Measurements from ENCODE around the gene ZRANB3. TPM values are rescaled to one million over a fixed set of nuclear protein-coding genes. Genes with fewer than 3 reads are reported as not detected.

The ZRANB3 gene
- total RNA-seq, 1 experiment from 2014 or later: 12.0 TPM

GRCh38 chr2:135226961-135227360 lies 304.1 kb downstream of the ZRANB3 start (continued):
- TF ChIP-seq CTCF (IDR thresholded peaks at IDR 0.05 in 2 of 3, conservative IDR thresholded peaks at IDR 0.05 in 1 of 3; ENCODE audit: borderline replicate concordance in 1 of 3, insufficient read depth in 1 of 3, low read depth in 2 of 3, low read length in 2 of 3) (no peak), ELF1 (IDR thresholded peaks at IDR 0.05; ENCODE audit: borderline replicate concordance, low read depth) (no peak), ZNF274 (IDR thresholded peaks at IDR 0.05; ENCODE audit: low read depth, low read length) (no peak), POLR2A (IDR thresholded peaks at IDR 0.05; ENCODE audit: borderline replicate concordance, extremely low read depth, insufficient read depth, insufficient read length) (no peak), ZBTB33 (IDR thresholded peaks at IDR 0.05; ENCODE audit: extremely low read depth, insufficient replicate concordance, low read length) (no peak)

- no peak overlapping the region for H3K27ac ChIP-seq (ENCODE audit: low read depth, low read length)
- 0 out of 4 replicates have a peak, but pooled peaks cover 0 to 3% of the 10 kb centered on the region in 2 experiments for H3K36me3 ChIP-seq (ENCODE audit: control insufficient read depth in 1 of 2, insufficient read depth in 2 of 2, low read length in 2 of 2)
- no peaks in the 10 kb centered on the region for H3K27me3 ChIP-seq (ENCODE audit: insufficient read depth, low read length)
- no peak overlapping the region for H2AFZ ChIP-seq (ENCODE audit: low read depth, low read length, poor library complexity, severe bottlenecking)
- DNase-seq (ENCODE audit: low read depth, low spot score): no peak
- ChIA-PET POLR2A (no interaction called here), CTCF (no interaction called here), RAD21 (ENCODE audit: low non-redundant PET in 1 of 2, low total read pairs in 2 of 2, uncharacterized antibody in 2 of 2, unreplicated experiment in 2 of 2) (no interaction called here)
- no TSS peak for BruUV-seq (replicated peaks)
- H3K4me1 ChIP-seq (ENCODE audit: control insufficient read depth in 1 of 2, insufficient read depth in 2 of 2, low read length in 2 of 2): no peaks in the 10 kb centered on the region
- no peak for ATAC-seq
- no peaks in the 10 kb centered on the region for H3K9me2 ChIP-seq (ENCODE audit: insufficient read depth)
- H3K4me3 ChIP-seq (replicated peaks in 1 of 2; ENCODE audit: low read depth in 1 of 2, low read length in 2 of 2): no peak overlapping the region
- H4K20me1 ChIP-seq (ENCODE audit: insufficient read depth): no peaks in the 10 kb centered on the region
- no peaks in the 10 kb centered on the region for H3K9me3 ChIP-seq (ENCODE audit: control insufficient read depth in 1 of 2, insufficient read depth in 1 of 2, low read depth in 1 of 2, low read length in 2 of 2)
- no peak overlapping the region for H3K4me2 ChIP-seq (ENCODE audit: low read length)
- no peaks in the 10 kb centered on the region for H3K79me2 ChIP-seq (ENCODE audit: insufficient read depth, low read length)
- no peak overlapping the region for H3K9ac ChIP-seq (ENCODE audit: low read length)
- intact Hi-C loops (cut with micrococcal nuclease): no loop called here
- TF ChIP-seq MAX (IDR thresholded peaks at IDR 0.05) (no peak), ZFX (IDR thresholded peaks at IDR 0.05) (no peak), ZNF274 (IDR thresholded peaks at IDR 0.05; ENCODE audit: low read depth, low read length) (no peak), EZH2 (IDR thresholded peaks at IDR 0.05) (no peak), REST (IDR thresholded peaks at IDR 0.05; ENCODE audit: low read depth) (no peak), POLR2AphosphoS5 (IDR thresholded peaks at IDR 0.05; ENCODE audit: low read depth, low read length) (no peak), CEBPB (IDR thresholded peaks at IDR 0.05; ENCODE audit: low read depth) (no peak), EZH2phosphoT487 (IDR thresholded peaks at IDR 0.05; ENCODE audit: borderline replicate concordance) (no peak), YY1 (IDR thresholded peaks at IDR 0.05; ENCODE audit: extremely low read depth, insufficient replicate concordance, low read depth, low read length) (no peak), ELF1 (IDR thresholded peaks at IDR 0.05; ENCODE audit: borderline replicate concordance, low read depth) (no peak), ZBTB33 (IDR thresholded peaks at IDR 0.05; ENCODE audit: extremely low read depth, insufficient replicate concordance, low read length) (no peak), SRF (IDR thresholded peaks at IDR 0.05; ENCODE audit: low read depth) (no peak), EGR1 (IDR thresholded peaks at IDR 0.05; ENCODE audit: low read depth) (no peak)
Measured at GRCh38 chr2:135225781-135226180, 305.2 kb downstream of the ZRANB3 start.

Measured in HCT116 (cell line).